Mesothelial cell of epicardium (in vitro differentiated cells): ENCODE measurements around the gene LAPTM4A. TPM values are rescaled to one million over a fixed set of nuclear protein-coding genes. Genes with fewer than 3 reads are reported as not detected.

ENCODE experiments used
- DNase-seq, 2 experiments: peaks; one replicate each; pipeline ENCODE4 v3.0.0; 2021; ENCODE audit warnings: low spot score in 2 of 2; ENCODE audit not compliant: unreplicated experiment in 2 of 2
- H3K27ac Mint-ChIP-seq: 2 replicates; pipeline ENCODE4 v1.8.0; 2021; ENCODE audit warnings: mixed read lengths
- H3K27me3 Mint-ChIP-seq: 2 replicates; pipeline ENCODE4 v1.8.0; 2021; ENCODE audit warnings: low read depth, mixed read lengths
- H3K36me3 Mint-ChIP-seq: 2 replicates; pipeline ENCODE4 v1.8.0; 2021; ENCODE audit warnings: mixed read lengths
- H3K4me1 Mint-ChIP-seq: 2 replicates; pipeline ENCODE4 v1.8.0; 2021; ENCODE audit warnings: mixed read lengths
- H3K4me3 Mint-ChIP-seq: 2 replicates; pipeline ENCODE4 v1.8.0; 2021; ENCODE audit warnings: mild to moderate bottlenecking, moderate library complexity, mixed read lengths
- H3K9me3 Mint-ChIP-seq: 2 replicates; pipeline ENCODE4 v1.8.0; 2021; ENCODE audit warnings: mixed read lengths
- CTCF ChIP-seq: fragments of 200-600 bp; sonication (generic); IDR thresholded peaks from one replicate; pipeline ENCODE4 v1.5.0; 2021; ENCODE audit warnings: antibody characterized with exemption; ENCODE audit not compliant: unreplicated experiment
- total RNA-seq: library from RNA; stranded (reverse); gene quantifications from 3 replicates; pipeline ENCODE4 v1.2.1, GENCODE V29; 2021

LAPTM4A gene
- total RNA-seq, 1 donor from 2014 or later, result 216 TPM

GRCh38 chr2:20025065-20025786 is 26.2 kb downstream of the LAPTM4A start:
- no peak for DNase-seq

DNA sequence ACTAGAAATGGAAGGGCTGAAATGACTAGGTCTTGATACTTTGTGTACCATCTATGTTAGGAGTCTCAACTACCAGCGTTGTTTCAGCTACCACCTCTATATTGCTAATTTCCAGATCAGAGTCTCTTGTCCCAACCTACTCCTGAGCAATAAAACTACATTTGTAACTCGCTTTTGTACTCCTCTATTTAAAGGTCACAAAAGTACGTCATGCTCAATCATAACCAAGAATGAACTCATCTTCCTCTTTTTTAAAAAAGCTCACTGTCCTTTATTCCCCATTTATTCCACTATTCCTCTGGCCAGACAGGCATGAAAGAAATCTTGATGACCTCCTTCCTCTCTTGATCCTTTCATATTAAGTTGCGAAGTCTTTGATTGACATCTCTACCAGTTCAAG is 27.7 kb downstream of the LAPTM4A start:
- DNase-seq, result no peak
- Mint-ChIP-seq H3K27me3 (no peaks in the 10 kb centered on the region), H3K36me3 (peaks cover 53% of the 10 kb centered on the region), H3K27ac (no peak overlapping the region), H3K9me3 (peaks cover 45% of the 10 kb centered on the region), H3K4me1 (peaks cover 2% of the 10 kb centered on the region), H3K4me3 (no peak overlapping the region)
- no peak for TF ChIP-seq CTCF

More at GRCh38 chr2:20025065-20025786, 26.2 kb downstream of the LAPTM4A start:
- no peak overlapping the region for H3K4me3 Mint-ChIP-seq
- H3K9me3 Mint-ChIP-seq, result peaks cover 54% of the 10 kb centered on the region
- peaks cover 2% of the 10 kb centered on the region for H3K4me1 Mint-ChIP-seq
- no peak overlapping the region for H3K27ac Mint-ChIP-seq
- no peaks in the 10 kb centered on the region for H3K27me3 Mint-ChIP-seq
- H3K36me3 Mint-ChIP-seq, result peaks cover 63% of the 10 kb centered on the region
- TF ChIP-seq CTCF, result no peak

DNA sequence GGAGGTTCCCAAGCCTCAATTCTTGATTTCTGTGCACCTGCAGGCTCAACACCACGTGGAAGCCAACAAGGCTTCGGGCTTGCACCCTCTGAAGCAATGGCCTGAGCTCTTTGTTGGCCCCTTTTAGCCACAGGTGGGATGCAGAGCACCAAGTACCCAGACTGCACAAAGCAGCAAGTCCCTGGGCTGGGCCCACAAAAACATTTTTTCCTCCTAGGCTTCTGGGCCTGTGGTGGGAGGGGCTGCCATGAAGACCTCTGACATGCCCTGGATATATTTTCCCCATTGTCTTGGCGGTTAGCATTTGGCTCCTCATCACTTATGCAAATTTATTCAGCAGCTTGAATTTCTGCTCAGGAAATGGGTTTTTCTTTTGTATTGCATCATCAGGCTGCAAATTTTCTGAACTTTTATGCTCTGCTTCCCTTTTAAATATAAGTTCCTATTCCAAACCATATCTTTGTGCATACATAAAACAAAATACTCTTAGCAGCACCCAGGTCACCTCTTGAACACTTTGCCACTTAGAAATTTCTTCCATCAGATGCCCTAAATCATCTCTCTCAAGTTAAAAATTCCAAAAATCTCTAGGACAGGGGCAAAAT is 29.9 kb downstream of the LAPTM4A start:
- no peak overlapping the region for H3K4me3 Mint-ChIP-seq
- no peak overlapping the region for H3K27ac Mint-ChIP-seq
- no peak for DNase-seq
- no peaks in the 10 kb centered on the region for H3K27me3 Mint-ChIP-seq
- peaks cover 2% of the 10 kb centered on the region for H3K4me1 Mint-ChIP-seq
- no peak for TF ChIP-seq CTCF
- peaks cover 35% of the 10 kb centered on the region for H3K36me3 Mint-ChIP-seq
- peaks cover 39% of the 10 kb centered on the region for H3K9me3 Mint-ChIP-seq

GRCh38 chr2:20019747-20020146 is 31.7 kb downstream of the LAPTM4A start:
- H3K4me1 Mint-ChIP-seq, result no peaks in the 10 kb centered on the region
- H3K27ac Mint-ChIP-seq, result no peak overlapping the region
- no peak for DNase-seq
- peaks cover 41% of the 10 kb centered on the region for H3K9me3 Mint-ChIP-seq
- H3K27me3 Mint-ChIP-seq, result no peaks in the 10 kb centered on the region
- no peak for TF ChIP-seq CTCF
- H3K36me3 Mint-ChIP-seq, result peaks cover 33% of the 10 kb centered on the region
- no peak overlapping the region for H3K4me3 Mint-ChIP-seq

GRCh38 chr2:20018601-20019152 is 32.8 kb downstream of the LAPTM4A start:
- Mint-ChIP-seq H3K36me3 (peaks cover 26% of the 10 kb centered on the region), H3K27me3 (peaks cover 2% of the 10 kb centered on the region), H3K4me1 (no peaks in the 10 kb centered on the region), H3K4me3 (no peak overlapping the region), H3K27ac (no peak overlapping the region), H3K9me3 (peaks cover 38% of the 10 kb centered on the region)
- DNase-seq, result no peak
- TF ChIP-seq CTCF, result no peak
